SK-N-MC (cell line): ENCODE data around the gene CCDC116.

ENCODE experiments used
- EZH2 ChIP-seq: fragments of 200-600 bp; sonication (generic); IDR thresholded peaks from one replicate; pipeline ENCODE4 v1.6.1; 2017; ENCODE audit warnings: antibody characterized with exemption
- POLR2AphosphoS5 ChIP-seq: IDR thresholded peaks from 2 replicates; pipeline ENCODE4 v1.6.1; 2012; ENCODE audit warnings: mild to moderate bottlenecking, low read depth, low read length, borderline replicate concordance

DNA sequence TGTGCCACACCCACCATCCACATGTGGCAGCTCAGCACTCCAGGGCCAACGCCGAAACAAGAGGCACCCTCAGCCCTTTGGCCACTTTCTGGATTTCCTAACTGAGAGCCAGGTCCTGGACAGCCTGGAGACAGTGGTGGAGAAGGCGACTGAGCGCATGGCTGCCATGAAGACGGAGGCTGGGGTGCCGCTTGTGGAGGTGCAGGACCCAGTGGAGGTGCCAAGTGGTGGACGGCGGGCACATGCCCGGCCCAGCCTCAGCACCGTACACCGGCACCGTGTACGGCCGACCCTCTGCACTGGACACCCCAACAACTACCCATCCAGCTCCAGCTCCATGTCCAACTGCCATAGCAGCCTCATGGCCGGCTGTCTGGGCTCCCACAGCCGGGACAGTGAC is 1.5 kb downstream of the CCDC116 start:
- TF ChIP-seq POLR2AphosphoS5 (no peak), EZH2 (no peak)
